ENCODE results near the gene FBXW7. TPM values are rescaled to one million over a fixed set of nuclear protein-coding genes. Genes with fewer than 3 reads are reported as not detected.

The FBXW7 gene
- total RNA-seq, 4 donors from 2014 or later, result 72.2 to 105 (median 87.1) TPM

- no peak overlapping the region for H3K4me3 ChIP-seq (replicated peaks in 1 of 3)
- H3K9me3 ChIP-seq, result no peaks in the 10 kb centered on the region
- TF ChIP-seq POLR2A (IDR thresholded peaks at IDR 0.05) (no peak), CTCF (IDR thresholded peaks at IDR 0.05) (no peak)
- intact Hi-C loops (cut with DNase I), result no loop called here
- H3K27me3 ChIP-seq, result no peaks in the 10 kb centered on the region
- H3K36me3 ChIP-seq, result no peaks in the 10 kb centered on the region
- WGBS, 2 donors, result 81% methylated on average over 4 of the region's 4 CpGs
- H3K4me1 ChIP-seq, result no peaks in the 10 kb centered on the region
- H3K27ac ChIP-seq, result no peak overlapping the region
- DNase-seq, result no peak
Observed at GRCh38 chr4:152394791-152395190, 141.1 kb downstream of the FBXW7 start.

- DNase-seq, result no peak
- no peaks in the 10 kb centered on the region for H3K9me3 ChIP-seq
- WGBS, 2 donors, result 96 to 98% methylated on average over 3 of the region's 3 CpGs
- H3K36me3 ChIP-seq, result no peaks in the 10 kb centered on the region
- intact Hi-C loops (cut with DNase I), result no loop called here
- H3K27me3 ChIP-seq, result no peaks in the 10 kb centered on the region
- no peak overlapping the region for H3K27ac ChIP-seq
- H3K4me3 ChIP-seq (replicated peaks in 1 of 3), result no peak overlapping the region
- no peak for TF ChIP-seq POLR2A (IDR thresholded peaks at IDR 0.05)
- no peak for TF ChIP-seq CTCF (IDR thresholded peaks at IDR 0.05)
- no peaks in the 10 kb centered on the region for H3K4me1 ChIP-seq
Observed at GRCh38 chr4:152392079-152392478, 143.8 kb downstream of the FBXW7 start.

GRCh38 chr4:152390216-152390615 lies 145.7 kb downstream of the FBXW7 start:
- 89 to 97% methylated on average over 1 of the region's 1 CpG for WGBS, 2 donors
- no peak for TF ChIP-seq POLR2A (IDR thresholded peaks at IDR 0.05)
- TF ChIP-seq CTCF (IDR thresholded peaks at IDR 0.05), result no peak

DNA sequence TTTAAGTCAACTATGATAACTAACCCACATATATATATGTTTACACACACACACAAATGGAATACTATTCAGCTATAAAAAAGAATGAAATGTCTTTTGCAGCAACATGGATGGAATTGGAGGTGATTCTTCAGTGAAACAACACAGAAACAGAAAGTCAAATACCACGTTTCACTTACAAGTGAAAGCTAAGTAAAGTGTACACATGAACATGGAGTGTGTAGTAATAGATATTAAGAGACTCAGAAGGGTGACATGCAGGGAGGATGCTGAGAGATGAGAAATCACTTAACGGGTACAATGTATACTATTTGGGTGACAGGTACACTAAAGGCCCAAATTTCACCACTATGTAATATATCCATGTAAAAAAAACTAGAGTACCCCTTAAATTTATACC lies 146.5 kb downstream of the FBXW7 start:
- Histone ChIP-seq H3K9me3 (no peaks in the 10 kb centered on the region), H3K27ac (no peak overlapping the region), H3K4me1 (no peaks in the 10 kb centered on the region), H3K4me3 (replicated peaks in 1 of 3) (no peak overlapping the region), H3K36me3 (no peaks in the 10 kb centered on the region), H3K27me3 (no peaks in the 10 kb centered on the region)
- TF ChIP-seq CTCF (IDR thresholded peaks at IDR 0.05), result no peak
- no peak for TF ChIP-seq POLR2A (IDR thresholded peaks at IDR 0.05)
- intact Hi-C loops (cut with DNase I), result loop anchor here (5.0 kb wide), 1 partner anchor 342 kb away; no protein-coding TSS in a partner anchor
- no peak for DNase-seq
- WGBS, 2 donors, result 94 to 96% methylated on average over 2 of the region's 2 CpGs

More at GRCh38 chr4:152390216-152390615, 145.7 kb downstream of the FBXW7 start:
- Histone ChIP-seq H3K4me3 (replicated peaks in 1 of 3) (no peak overlapping the region), H3K36me3 (no peaks in the 10 kb centered on the region), H3K4me1 (no peaks in the 10 kb centered on the region), H3K27ac (no peak overlapping the region), H3K9me3 (no peaks in the 10 kb centered on the region), H3K27me3 (no peaks in the 10 kb centered on the region)
- no peak for DNase-seq
- intact Hi-C loops (cut with DNase I), result no loop called here

DNA sequence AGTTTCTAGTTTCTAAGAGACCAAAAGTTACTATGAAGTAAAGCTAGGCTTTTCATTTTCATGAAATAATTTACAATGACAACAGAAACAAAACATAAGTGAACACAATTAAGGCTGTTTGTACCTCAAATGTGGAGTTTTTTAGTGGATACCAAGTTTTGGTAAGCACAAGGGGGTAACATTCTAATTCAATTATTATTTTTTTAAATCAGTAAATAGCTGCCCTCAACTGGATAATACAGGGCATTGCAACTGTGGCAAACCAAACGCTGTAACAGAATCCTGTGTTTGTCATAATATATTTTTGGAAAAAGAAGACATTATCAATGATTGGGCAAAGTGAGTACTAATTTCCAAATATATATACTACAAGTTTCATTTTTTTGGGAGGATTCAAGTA lies 150.3 kb downstream of the FBXW7 start:
- Histone ChIP-seq H3K9me3 (no peaks in the 10 kb centered on the region), H3K27ac (no peak overlapping the region), H3K27me3 (no peaks in the 10 kb centered on the region), H3K4me3 (replicated peaks in 1 of 3) (no peak overlapping the region), H3K4me1 (peaks cover 5 to 6% of the 10 kb centered on the region in 2 donors), H3K36me3 (no peaks in the 10 kb centered on the region)
- no peak for TF ChIP-seq POLR2A (IDR thresholded peaks at IDR 0.05)
- TF ChIP-seq CTCF (IDR thresholded peaks at IDR 0.05), result peak in 5 of 6 experiments; percentile 24 to 65 (median 50)
- 5 to 10% methylated on average over 1 of the region's 1 CpG for WGBS, 2 donors
- peak in 1 of 2 donors; percentile 4 for DNase-seq
- intact Hi-C loops (cut with DNase I), result loop anchor here (5.0 kb wide), 1 partner anchor 338 kb away; no protein-coding TSS in a partner anchor

Measured in thyroid gland (tissue), 4 donors.